ENCODE results near the gene INTS3.

Gene INTS3

GRCh38 chr1:153789478-153790034, 61.7 kb downstream of the INTS3 start:
- intact Hi-C loops (cut with DNase I) = loop anchor here (10.0 kb wide), 1 partner anchor 165 kb away; the partner anchor contains the start of gene CRTC2
- no peak for DNase-seq

GRCh38 chr1:153790313-153790965, 62.6 kb downstream of the INTS3 start:
- intact Hi-C loops (cut with DNase I) = loop anchor here (10.0 kb wide), 1 partner anchor 164 kb away; the partner anchor contains the start of gene CRTC2

GRCh38 chr1:153790966-153791647, 63.3 kb downstream of the INTS3 start:
- intact Hi-C loops (cut with DNase I) = loop anchor here (10.0 kb wide), 1 partner anchor 164 kb away; the partner anchor contains the start of gene CRTC2

More at GRCh38 chr1:153790313-153790965, 62.6 kb downstream of the INTS3 start:
- DNase-seq = peak; percentile 19 to 88 (median 66)

GRCh38 chr1:153791648-153792253, 63.9 kb downstream of the INTS3 start:
- DNase-seq = no peak
- intact Hi-C loops (cut with DNase I) = loop anchor here (10.0 kb wide), 1 partner anchor 163 kb away; the partner anchor contains the start of gene CRTC2

More at GRCh38 chr1:153790966-153791647, 63.3 kb downstream of the INTS3 start:
- DNase-seq = no peak

GRCh38 chr1:153792631-153793041, 64.8 kb downstream of the INTS3 start:
- no peak for DNase-seq
- intact Hi-C loops (cut with DNase I) = loop anchor here (10.0 kb wide), 1 partner anchor 162 kb away; the partner anchor contains the start of gene CRTC2

GRCh38 chr1:153793261-153793972, 65.6 kb downstream of the INTS3 start:
- DNase-seq = peak in 3 of 42 donors; percentile 2 to 18 (median 2)
- intact Hi-C loops (cut with DNase I) = loop anchor here (10.0 kb wide), 1 partner anchor 161 kb away; the partner anchor contains the start of gene CRTC2

GRCh38 chr1:153793973-153794615, 66.2 kb downstream of the INTS3 start:
- intact Hi-C loops (cut with DNase I) = loop anchor here (10.0 kb wide), 1 partner anchor 161 kb away; the partner anchor contains the start of gene CRTC2
- peak in 4 of 42 donors; percentile 4 to 29 (median 8) for DNase-seq

- DNase-seq = peak in 5 of 42 donors; percentile 1 to 41 (median 7)
- intact Hi-C loops (cut with DNase I) = loop anchor here (5.0 to 10.0 kb wide), 2 partner anchors 160 to 193 kb away; partner anchors contain the start of genes CRTC2 and RAB13
These were observed 66.9 kb downstream of the INTS3 start for GRCh38 chr1:153794624-153795329.

GRCh38 chr1:153795330-153795837, 67.5 kb downstream of the INTS3 start:
- intact Hi-C loops (cut with DNase I) = loop anchor here (5.0 to 10.0 kb wide), 2 partner anchors 159 to 192 kb away; partner anchors contain the start of genes CRTC2 and RAB13
- DNase-seq = peak in 4 of 42 donors; percentile 8 to 37 (median 17)

- peak in 6 of 42 donors; percentile 1 to 34 (median 7) for DNase-seq
- intact Hi-C loops (cut with DNase I) = loop anchor here (5.0 to 10.0 kb wide), 2 partner anchors 159 to 191 kb away; partner anchors contain the start of genes CRTC2 and RAB13
These were observed 68.3 kb downstream of the INTS3 start for GRCh38 chr1:153795934-153796785.

GRCh38 chr1:153796786-153797659, 69.2 kb downstream of the INTS3 start:
- DNase-seq = peak; percentile 50 to 94 (median 80)
- intact Hi-C loops (cut with DNase I) = loop anchor here (5.0 to 10.0 kb wide), 2 partner anchors 158 to 190 kb away; partner anchors contain the start of genes CRTC2 and RAB13

GRCh38 chr1:153798468-153798780, 70.6 kb downstream of the INTS3 start:
- peak in 2 of 42 donors; percentile 5 to 9 for DNase-seq
- intact Hi-C loops (cut with DNase I) = loop anchor here (5.0 to 10.0 kb wide), 2 partner anchors 156 to 189 kb away; partner anchors contain the start of genes CRTC2 and RAB13

- DNase-seq = peak in 3 of 42 donors; percentile 3 to 18 (median 5)
- intact Hi-C loops (cut with DNase I) = loop anchor here (5.0 to 10.0 kb wide), 2 partner anchors 156 to 188 kb away; partner anchors contain the start of genes CRTC2 and RAB13
These were observed 71.2 kb downstream of the INTS3 start for GRCh38 chr1:153799016-153799415.
